H1 (cell line): Measurements from ENCODE around the gene TMEM63C. TPM values are rescaled to one million over a fixed set of nuclear protein-coding genes. Genes with fewer than 3 reads are reported as not detected.

Source experiments
- JUND ChIP-seq: IDR thresholded peaks from 2 replicates; pipeline ENCODE4 v1.6.1; 2011; ENCODE audit warnings: mild to moderate bottlenecking, improper control_type of control experiment, low read length
- polyA plus RNA-seq, 7 experiments: library from polyadenylated mRNA; depleted of rRNA in 3 of 7; stranded (reverse) in 5 of 7; unstranded in 2 of 7; fragments of >200 nt in 5 of 7; fragments of 200-250 nt in 2 of 7; gene quantifications; 1 replicate in 5 of 7; 2 replicates in 1 of 7; 4 replicates in 1 of 7; pipeline versions ENCODE4 v1.2.1 to v1.2.3, GENCODE V29; 2011 to 2013; ENCODE audit warnings: missing spikeins in 2 of 7, mixed read lengths in 2 of 7
- total RNA-seq: library from RNA; stranded (reverse); fragmentation: NEBNext Ultra II Directional; extraction: Animal tissue kit (Norgen Biotek cat#: 25700); gene quantifications from 2 replicates; pipeline ENCODE4 v1.2.1, GENCODE V29; 2021
- TF ChIP-seq, protein P1 (sequence below): IDR thresholded peaks from 2 replicates; pipeline ENCODE4 v1.6.1; 2012; ENCODE audit warnings: inconsistent platforms

TMEM63C gene
- total and polyA plus RNA-seq, 2 of the 8 experiments (the other 6 are each of a cell fraction or from before 2014, with no cell fraction given): 3.0 to 7.6 TPM

DNA sequence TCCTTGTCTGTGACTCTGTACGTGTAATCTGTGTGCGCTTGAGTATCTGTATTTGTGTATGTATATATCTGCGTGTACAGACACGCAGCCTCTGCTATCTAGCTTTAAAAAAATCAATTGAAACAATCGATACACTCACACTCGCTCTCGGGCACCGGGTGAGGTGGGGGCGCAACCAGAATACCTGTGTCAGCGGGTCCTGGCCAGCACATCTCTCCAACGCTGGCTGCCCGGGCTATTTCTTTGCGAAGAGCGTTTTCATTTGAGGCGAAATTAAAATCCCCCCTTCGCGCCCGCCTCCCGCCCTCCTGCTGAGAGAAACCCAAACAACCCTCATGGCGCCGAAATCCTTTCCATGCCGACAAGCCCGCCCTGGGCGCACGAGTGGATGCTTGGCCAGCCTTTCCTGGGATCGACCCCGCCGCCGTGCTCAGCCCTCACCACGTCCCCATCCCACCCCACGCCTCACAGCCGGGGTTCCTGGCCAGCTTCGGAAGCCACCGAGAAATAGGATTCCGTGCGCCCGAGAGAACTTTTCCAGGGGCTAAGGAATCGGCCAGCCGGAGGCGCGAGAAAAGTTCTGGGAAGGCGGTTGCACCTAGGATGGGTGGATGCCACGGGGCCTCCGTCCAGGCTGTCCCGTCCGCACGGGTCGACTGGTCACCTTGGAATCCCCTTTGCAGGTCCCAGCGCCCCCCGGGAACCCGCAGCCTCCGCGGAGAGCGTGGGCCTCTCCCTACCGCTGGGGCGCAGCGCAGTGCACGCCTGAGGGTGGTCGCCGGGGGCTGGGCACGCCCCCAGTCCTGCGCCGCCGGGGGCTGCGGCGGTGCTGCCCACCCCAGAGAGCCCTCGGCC is 41.0 kb upstream of the TMEM63C start (continued):
- TF ChIP-seq, protein P1, sequence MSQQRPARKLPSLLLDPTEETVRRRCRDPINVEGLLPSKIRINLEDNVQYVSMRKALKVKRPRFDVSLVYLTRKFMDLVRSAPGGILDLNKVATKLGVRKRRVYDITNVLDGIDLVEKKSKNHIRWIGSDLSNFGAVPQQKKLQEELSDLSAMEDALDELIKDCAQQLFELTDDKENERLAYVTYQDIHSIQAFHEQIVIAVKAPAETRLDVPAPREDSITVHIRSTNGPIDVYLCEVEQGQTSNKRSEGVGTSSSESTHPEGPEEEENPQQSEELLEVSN: no peak
- no peak for TF ChIP-seq JUND
